Loucy (cell line): ENCODE data around the gene APBB2.

Experiments
- EZH2phosphoT487 ChIP-seq: fragments of 200-600 bp; IDR thresholded peaks from 2 replicates; pipeline ENCODE4 v1.6.1; 2018; ENCODE audit warnings: antibody characterized with exemption, mild to moderate bottlenecking, moderate library complexity, borderline replicate concordance
- TF ChIP-seq, protein P1 (sequence below): fragments of 200-600 bp; sonication (generic); conservative IDR thresholded peaks from 2 replicates; pipeline ENCODE4 v1.5.1; 2014; ENCODE audit warnings: mild to moderate bottlenecking, antibody characterized with exemption, low read length

DNA sequence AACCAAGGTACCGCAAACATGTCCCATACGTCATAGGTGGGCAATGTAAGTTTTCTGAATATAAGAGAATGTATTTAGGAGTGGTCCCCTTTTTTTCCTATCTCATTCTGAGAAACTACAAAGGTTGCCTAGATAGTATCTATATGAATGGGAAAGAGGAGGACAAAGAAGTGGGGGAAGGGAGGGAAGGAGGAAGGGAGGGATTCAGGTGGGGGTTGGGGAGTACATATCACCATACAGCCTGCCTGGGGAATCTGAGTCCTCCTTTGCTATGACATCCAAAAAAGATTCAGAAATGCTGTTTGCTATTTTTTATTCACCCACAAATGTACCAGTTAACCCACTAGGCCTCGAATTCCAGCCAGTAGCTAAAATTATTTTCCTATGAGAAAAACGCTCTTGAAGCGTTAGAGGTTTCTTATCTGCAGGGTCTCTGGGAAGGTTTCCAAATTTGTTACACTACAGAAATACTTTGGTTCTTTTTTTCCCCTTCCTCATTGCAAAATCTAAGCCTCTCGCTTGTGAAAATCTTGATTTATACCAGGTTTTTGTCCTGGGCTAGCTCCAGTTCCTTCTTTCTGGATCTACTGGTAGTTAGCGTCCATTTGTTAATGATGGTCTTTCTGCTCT lies 251.7 kb downstream of the APBB2 start:
- TF ChIP-seq, protein P1, sequence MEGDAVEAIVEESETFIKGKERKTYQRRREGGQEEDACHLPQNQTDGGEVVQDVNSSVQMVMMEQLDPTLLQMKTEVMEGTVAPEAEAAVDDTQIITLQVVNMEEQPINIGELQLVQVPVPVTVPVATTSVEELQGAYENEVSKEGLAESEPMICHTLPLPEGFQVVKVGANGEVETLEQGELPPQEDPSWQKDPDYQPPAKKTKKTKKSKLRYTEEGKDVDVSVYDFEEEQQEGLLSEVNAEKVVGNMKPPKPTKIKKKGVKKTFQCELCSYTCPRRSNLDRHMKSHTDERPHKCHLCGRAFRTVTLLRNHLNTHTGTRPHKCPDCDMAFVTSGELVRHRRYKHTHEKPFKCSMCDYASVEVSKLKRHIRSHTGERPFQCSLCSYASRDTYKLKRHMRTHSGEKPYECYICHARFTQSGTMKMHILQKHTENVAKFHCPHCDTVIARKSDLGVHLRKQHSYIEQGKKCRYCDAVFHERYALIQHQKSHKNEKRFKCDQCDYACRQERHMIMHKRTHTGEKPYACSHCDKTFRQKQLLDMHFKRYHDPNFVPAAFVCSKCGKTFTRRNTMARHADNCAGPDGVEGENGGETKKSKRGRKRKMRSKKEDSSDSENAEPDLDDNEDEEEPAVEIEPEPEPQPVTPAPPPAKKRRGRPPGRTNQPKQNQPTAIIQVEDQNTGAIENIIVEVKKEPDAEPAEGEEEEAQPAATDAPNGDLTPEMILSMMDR, result no peak
- no peak for TF ChIP-seq EZH2phosphoT487
